Activated CD8-positive, alpha-beta T cell treated with anti-CD3 and anti-CD28 coated beads for 36 hours (primary cell): ENCODE data around the gene ITGB2. TPM values are rescaled to one million over a fixed set of nuclear protein-coding genes. Genes with fewer than 3 reads are reported as not detected.

Experiments
- ATAC-seq: fragments of 200-7000 bp; cut with Tn5 transposase; one replicate; pipeline ENCODE4 v1.10.0; 2021; ENCODE audit warnings: mild to moderate bottlenecking, moderate library complexity
- CTCF ChIA-PET: fragments of 350-600 bp; sonication (Branson Sonifier 250); formaldehyde crosslinking; loops from one replicate; lab custom pipeline; 2021; ENCODE audit warnings: antibody characterized with exemption; lab: Charles Lee
- POLR2A ChIA-PET: fragments of 350-600 bp; sonication (Branson Sonifier 250); formaldehyde crosslinking; loops from one replicate; lab custom pipeline; 2021; ENCODE audit warnings: antibody characterized with exemption; lab: Charles Lee
- DNase-seq: peaks from one replicate; pipeline ENCODE4 v3.0.0-alpha.2; 2020
- H3K27ac Mint-ChIP-seq: one replicate; pipeline ENCODE4 v1.8.0; 2021; ENCODE audit warnings: mild to moderate bottlenecking, mixed read lengths
- H3K27me3 Mint-ChIP-seq: one replicate; pipeline ENCODE4 v1.8.0; 2021; ENCODE audit warnings: mixed read lengths
- H3K36me3 Mint-ChIP-seq: one replicate; pipeline ENCODE4 v1.8.0; 2021; ENCODE audit warnings: low read depth, mixed read lengths
- H3K4me1 Mint-ChIP-seq: one replicate; pipeline ENCODE4 v1.8.0; 2021; ENCODE audit warnings: low read depth, mixed read lengths
- H3K4me3 Mint-ChIP-seq: one replicate; pipeline ENCODE4 v1.8.0; 2021; ENCODE audit warnings: mild to moderate bottlenecking, moderate library complexity, mixed read lengths
- H3K9me3 Mint-ChIP-seq: one replicate; pipeline ENCODE4 v1.8.0; 2021; ENCODE audit warnings: mixed read lengths
- intact Hi-C: fragments of 100-400 bp; cut with micrococcal nuclease; formaldehyde crosslinking; loops from one replicate; pipeline ENCODE4 v1.10.0; 2022
- total RNA-seq, 2 experiments: library from RNA; stranded (reverse); gene quantifications; one replicate each; pipeline ENCODE4 v1.2.3, GENCODE V29; 2021
- TF ChIP-seq, protein P1 (sequence below): fragments of 200-600 bp; IDR thresholded peaks from one replicate; pipeline ENCODE4 v1.8.0; 2022; ENCODE audit warnings: antibody characterized with exemption, mild to moderate bottlenecking

Gene ITGB2
- total RNA-seq, 2 experiments from 2014 or later: 340 to 343 TPM

DNA sequence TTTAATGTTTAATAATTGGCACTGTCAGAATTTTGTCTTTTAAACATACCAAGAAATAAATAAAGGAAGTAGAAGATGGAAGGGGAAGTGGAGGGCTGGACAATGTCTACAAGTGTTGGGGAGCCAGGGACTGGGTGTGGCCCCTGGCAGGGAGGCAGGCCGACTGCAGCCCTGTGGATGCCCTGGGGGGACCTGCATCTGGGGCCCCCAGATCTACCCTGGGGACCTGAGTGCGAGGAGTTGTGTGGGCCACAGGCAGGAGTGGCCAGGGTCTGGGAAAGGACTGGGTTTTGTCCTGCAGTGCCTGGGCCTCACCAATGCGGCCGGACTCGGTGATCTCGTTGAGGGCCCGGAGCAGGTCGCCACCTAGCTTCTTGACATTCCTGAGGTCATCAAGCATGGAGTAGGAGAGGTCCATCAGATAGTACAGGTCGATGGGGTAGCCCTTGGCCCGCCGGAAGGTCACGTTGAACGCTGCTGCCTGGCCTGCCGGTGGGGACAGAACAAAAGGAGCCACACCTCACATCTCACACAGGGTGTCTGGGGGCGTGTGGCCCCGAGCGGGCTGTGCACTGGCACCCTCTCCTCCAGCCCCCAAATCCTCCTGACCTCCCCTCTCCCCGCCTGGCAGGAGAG is 17.5 kb downstream of the ITGB2 start:
- ChIA-PET CTCF (no interaction called here), POLR2A (interaction anchor here (1.3 kb wide), 1 partner anchor 24 kb away, joined by 4 read pairs; no protein-coding TSS in a partner anchor)
- no peak overlapping the region for H3K27ac Mint-ChIP-seq
- no peak overlapping the region for H3K4me3 Mint-ChIP-seq
- peaks cover 19% of the 10 kb centered on the region for H3K4me1 Mint-ChIP-seq
- intact Hi-C loops: no loop called here
- no peak for ATAC-seq
- no peak for DNase-seq
- H3K27me3 Mint-ChIP-seq: no peaks in the 10 kb centered on the region
- no peaks in the 10 kb centered on the region for H3K9me3 Mint-ChIP-seq
- peaks cover 60% of the 10 kb centered on the region for H3K36me3 Mint-ChIP-seq
- TF ChIP-seq, protein P1, sequence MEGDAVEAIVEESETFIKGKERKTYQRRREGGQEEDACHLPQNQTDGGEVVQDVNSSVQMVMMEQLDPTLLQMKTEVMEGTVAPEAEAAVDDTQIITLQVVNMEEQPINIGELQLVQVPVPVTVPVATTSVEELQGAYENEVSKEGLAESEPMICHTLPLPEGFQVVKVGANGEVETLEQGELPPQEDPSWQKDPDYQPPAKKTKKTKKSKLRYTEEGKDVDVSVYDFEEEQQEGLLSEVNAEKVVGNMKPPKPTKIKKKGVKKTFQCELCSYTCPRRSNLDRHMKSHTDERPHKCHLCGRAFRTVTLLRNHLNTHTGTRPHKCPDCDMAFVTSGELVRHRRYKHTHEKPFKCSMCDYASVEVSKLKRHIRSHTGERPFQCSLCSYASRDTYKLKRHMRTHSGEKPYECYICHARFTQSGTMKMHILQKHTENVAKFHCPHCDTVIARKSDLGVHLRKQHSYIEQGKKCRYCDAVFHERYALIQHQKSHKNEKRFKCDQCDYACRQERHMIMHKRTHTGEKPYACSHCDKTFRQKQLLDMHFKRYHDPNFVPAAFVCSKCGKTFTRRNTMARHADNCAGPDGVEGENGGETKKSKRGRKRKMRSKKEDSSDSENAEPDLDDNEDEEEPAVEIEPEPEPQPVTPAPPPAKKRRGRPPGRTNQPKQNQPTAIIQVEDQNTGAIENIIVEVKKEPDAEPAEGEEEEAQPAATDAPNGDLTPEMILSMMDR: no peak

DNA sequence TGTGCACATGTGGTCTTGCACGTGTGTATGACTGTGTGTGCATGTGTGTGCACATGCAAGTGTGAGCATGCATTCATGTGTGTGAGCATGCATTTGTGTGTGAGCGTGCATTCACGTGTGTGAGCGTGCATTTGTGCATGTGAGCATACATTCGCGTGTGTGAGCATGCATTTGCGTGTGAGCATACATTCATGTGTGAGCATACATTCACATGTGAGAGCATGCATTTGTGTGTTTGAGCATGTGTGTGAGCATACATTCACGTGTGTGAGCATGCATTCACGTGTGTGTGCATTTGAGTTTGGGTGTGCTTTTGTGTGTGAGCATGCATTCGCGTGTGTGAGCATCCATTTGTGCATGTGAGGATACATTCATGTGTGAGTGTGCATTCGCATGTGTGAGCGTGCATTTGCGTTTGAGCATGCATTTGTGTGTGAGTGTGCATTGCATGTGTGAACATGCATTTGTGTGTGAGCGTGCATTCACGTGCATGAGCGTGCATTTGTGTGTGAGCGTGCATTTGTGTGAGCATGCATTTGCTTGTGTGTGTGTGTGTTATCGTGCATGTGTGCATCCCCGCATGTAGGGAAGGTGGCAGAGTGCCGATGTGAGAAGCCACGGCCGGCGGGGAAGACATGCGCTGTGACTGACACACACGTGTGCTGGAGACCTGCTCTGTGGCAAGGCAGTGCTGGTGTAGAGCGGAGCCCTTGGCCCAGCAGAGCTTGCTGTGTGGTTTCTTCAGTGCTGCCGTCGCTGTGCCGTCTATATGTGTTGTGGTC is 18.2 kb downstream of the ITGB2 start:
- ATAC-seq: no peak
- DNase-seq: no peak
- TF ChIP-seq, protein P1: no peak
- Mint-ChIP-seq H3K9me3 (no peaks in the 10 kb centered on the region), H3K27me3 (no peaks in the 10 kb centered on the region), H3K36me3 (peaks cover 59% of the 10 kb centered on the region), H3K27ac (no peak overlapping the region), H3K4me1 (peaks cover 13% of the 10 kb centered on the region), H3K4me3 (no peak overlapping the region)
- intact Hi-C loops: no loop called here
- CTCF ChIA-PET: no interaction called here
- POLR2A ChIA-PET: interaction anchor here (1.3 kb wide), 1 partner anchor 25 kb away, joined by 4 read pairs; no protein-coding TSS in a partner anchor

DNA sequence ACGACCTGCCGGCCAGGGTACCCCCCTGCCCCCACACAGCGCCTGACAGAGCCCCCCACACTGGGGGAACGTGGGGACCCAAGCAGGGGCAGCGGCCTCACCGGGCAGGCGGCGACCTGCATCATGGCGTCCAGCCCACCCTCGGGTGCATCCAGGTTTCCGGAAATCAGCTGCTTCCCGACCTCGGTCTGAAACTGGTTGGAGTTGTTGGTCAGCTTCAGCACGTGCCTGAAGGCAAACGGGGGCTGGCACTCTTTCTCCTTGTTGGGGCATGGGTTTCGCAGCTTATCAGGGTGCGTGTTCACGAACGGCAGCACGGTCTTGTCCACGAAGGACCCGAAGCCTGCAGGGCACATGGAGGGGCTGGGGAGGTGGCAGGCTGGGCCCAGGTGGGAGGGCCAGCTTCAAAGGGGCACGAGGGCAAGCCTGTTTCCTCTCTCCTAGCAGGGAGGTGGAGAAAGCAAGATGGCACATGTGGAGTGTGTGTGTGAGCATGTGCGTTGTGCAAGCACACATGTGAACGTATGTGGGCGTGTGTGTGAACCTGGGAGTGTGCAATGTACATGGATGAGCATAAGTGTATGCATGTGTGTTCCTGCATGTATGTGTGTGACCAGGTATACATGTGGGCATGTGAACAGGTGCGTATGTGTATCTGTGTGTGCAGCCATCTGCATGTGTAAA is 19.2 kb downstream of the ITGB2 start:
- ChIA-PET CTCF (interaction anchor here (0.8 kb wide), 1 partner anchor 30 kb away, joined by 3 read pairs; no protein-coding TSS in a partner anchor), POLR2A (interaction anchor here (0.6 to 17.0 kb wide), 3 partner anchors 10 to 55 kb away, joined by 3 to 166 read pairs (median 4); partner anchors contain the start of gene PTTG1IP)
- H3K36me3 Mint-ChIP-seq: peaks cover 57% of the 10 kb centered on the region
- DNase-seq (no peak), ATAC-seq (no peak)
- intact Hi-C loops: no loop called here
- no peak overlapping the region for H3K4me3 Mint-ChIP-seq
- H3K27me3 Mint-ChIP-seq: no peaks in the 10 kb centered on the region
- no peak overlapping the region for H3K27ac Mint-ChIP-seq
- no peaks in the 10 kb centered on the region for H3K9me3 Mint-ChIP-seq
- TF ChIP-seq, protein P1: no peak
- peaks cover 12% of the 10 kb centered on the region for H3K4me1 Mint-ChIP-seq

DNA sequence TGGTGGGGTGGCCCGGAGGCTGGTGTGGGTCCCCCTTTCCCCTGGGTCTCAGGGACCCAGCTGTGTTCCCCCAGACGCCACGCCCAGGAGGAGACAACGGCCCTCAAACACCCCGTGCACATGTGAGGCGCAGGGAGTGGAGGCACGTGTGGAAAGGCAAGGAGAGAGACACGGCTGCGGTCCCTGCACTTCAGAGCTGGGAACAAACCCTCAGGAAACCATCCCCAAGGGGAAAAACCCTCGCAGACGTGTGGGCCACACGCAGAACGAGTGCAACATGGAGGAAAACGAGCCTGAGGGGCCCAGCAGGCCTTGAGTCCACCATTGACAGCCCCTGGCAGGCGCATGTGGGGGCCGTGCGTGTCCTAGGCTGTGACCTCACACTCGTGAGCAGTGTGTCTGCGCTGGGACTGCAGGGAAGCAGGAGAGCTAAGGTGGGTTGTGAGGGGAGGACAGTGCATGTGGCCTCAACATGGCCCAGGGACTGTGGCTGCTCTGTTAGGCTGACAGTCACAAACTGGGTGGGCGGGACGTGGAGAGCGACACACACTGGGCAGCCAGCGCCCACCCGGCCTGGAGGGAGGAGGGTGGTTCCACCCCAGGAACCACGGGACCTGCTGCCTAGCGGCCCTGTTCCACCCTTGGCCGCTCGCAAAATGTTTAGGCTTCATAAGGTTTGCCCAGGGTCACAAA is 20.0 kb downstream of the ITGB2 start:
- ATAC-seq (no peak), DNase-seq (no peak)
- peaks cover 10% of the 10 kb centered on the region for H3K4me1 Mint-ChIP-seq
- H3K27ac Mint-ChIP-seq: no peak overlapping the region
- no peaks in the 10 kb centered on the region for H3K9me3 Mint-ChIP-seq
- H3K27me3 Mint-ChIP-seq: no peaks in the 10 kb centered on the region
- TF ChIP-seq, protein P1: no peak
- CTCF ChIA-PET: interaction anchor here (0.8 kb wide), 1 partner anchor 31 kb away, joined by 3 read pairs; no protein-coding TSS in a partner anchor
- intact Hi-C loops: no loop called here
- peaks cover 56% of the 10 kb centered on the region for H3K36me3 Mint-ChIP-seq
- no peak overlapping the region for H3K4me3 Mint-ChIP-seq
- POLR2A ChIA-PET: interaction anchor here (0.6 to 17.0 kb wide), 3 partner anchors 11 to 56 kb away, joined by 3 to 166 read pairs (median 4); partner anchors contain the start of gene PTTG1IP
